ENCODE results near the gene FTSJ3.
"Not testable (repeated sequence)": the region's sequence is repeated elsewhere in the genome, so short reads cannot be mapped to it uniquely, and the experiment has no call there.

The FTSJ3 gene

GRCh38 chr17:63827002-63827800 is at the start of gene FTSJ3, which contains the start of gene PSMC5:
FTSJ3 (minus strand) TSS chr17:63827663; CDS start chr17:63826902, 761 bp downstream.
PSMC5 (plus strand) TSS chr17:63827431; CDS start chr17:63827491, 60 bp downstream.
- peak; percentile 86 to 92 for DNase-seq (ENCODE audit: low read depth in 2 of 2)

- DNase-seq (ENCODE audit: low read depth in 2 of 2), result not testable (repeated sequence)
Observed at GRCh38 chr17:63874693-63875092, 47.2 kb upstream of the FTSJ3 start.

GRCh38 chr17:63874061-63874626 is 46.7 kb upstream of the FTSJ3 start:
- DNase-seq (ENCODE audit: low read depth in 2 of 2), result not testable (repeated sequence)

GRCh38 chr17:63873577-63873976 is 46.1 kb upstream of the FTSJ3 start, which contains the start of gene CSH2:
CSH2 (minus strand) TSS chr17:63873677; CDS start chr17:63873614, 63 bp downstream.
- not testable (repeated sequence) for DNase-seq (ENCODE audit: low read depth in 2 of 2)

GRCh38 chr17:63871646-63872365 is 44.3 kb upstream of the FTSJ3 start:
- not testable (repeated sequence) for DNase-seq (ENCODE audit: low read depth in 2 of 2)

- DNase-seq (ENCODE audit: low read depth in 2 of 2), result not testable (repeated sequence)
Observed at GRCh38 chr17:63870292-63870665, 42.8 kb upstream of the FTSJ3 start.

GRCh38 chr17:63869491-63870291 is 42.2 kb upstream of the FTSJ3 start:
- not testable (repeated sequence) for DNase-seq (ENCODE audit: low read depth in 2 of 2)

- DNase-seq (ENCODE audit: low read depth in 2 of 2), result not testable (repeated sequence)
Observed at GRCh38 chr17:63866625-63867024, 39.2 kb upstream of the FTSJ3 start.

GRCh38 chr17:63859257-63859656 is 31.8 kb upstream of the FTSJ3 start:
- DNase-seq (ENCODE audit: low read depth in 2 of 2), result no peak

GRCh38 chr17:63856425-63856824 is 29.0 kb upstream of the FTSJ3 start:
- DNase-seq (ENCODE audit: low read depth in 2 of 2), result not testable (repeated sequence)

- DNase-seq (ENCODE audit: low read depth in 2 of 2), result no peak
Observed at GRCh38 chr17:63855185-63855584, 27.7 kb upstream of the FTSJ3 start.

GRCh38 chr17:63854709-63855108 is 27.2 kb upstream of the FTSJ3 start:
- DNase-seq (ENCODE audit: low read depth in 2 of 2), result no peak

- DNase-seq (ENCODE audit: low read depth in 2 of 2), result no peak
Observed at GRCh38 chr17:63853260-63853659, 25.8 kb upstream of the FTSJ3 start.

GRCh38 chr17:63850401-63850800 is 22.9 kb upstream of the FTSJ3 start:
- DNase-seq (ENCODE audit: low read depth in 2 of 2), result no peak

- DNase-seq (ENCODE audit: low read depth in 2 of 2), result peak; percentile 90 to 91
Observed at GRCh38 chr17:63848834-63849689, 21.6 kb upstream of the FTSJ3 start.

GRCh38 chr17:63847525-63848249 is 20.2 kb upstream of the FTSJ3 start:
- DNase-seq (ENCODE audit: low read depth in 2 of 2), result no peak

GRCh38 chr17:63845509-63845908 is 18.0 kb upstream of the FTSJ3 start:
- DNase-seq (ENCODE audit: low read depth in 2 of 2), result no peak

GRCh38 chr17:63843910-63844677 is 16.6 kb upstream of the FTSJ3 start:
- no peak for DNase-seq (ENCODE audit: low read depth in 2 of 2)

- not testable (repeated sequence) for DNase-seq (ENCODE audit: low read depth in 2 of 2)
Observed at GRCh38 chr17:63843387-63843888, 16.0 kb upstream of the FTSJ3 start.

All from stimulated activated CD8-positive, alpha-beta memory T cell treated with anti-CD3 and anti-CD28 coated beads, Interleukin-2, amount 100 ng/mL, for 1 hour (primary cell).